ENCODE results near the gene C16orf95.

- TF ChIP-seq POLR2A (IDR thresholded peaks at IDR 0.05), result no peak
- TF ChIP-seq, protein P1, sequence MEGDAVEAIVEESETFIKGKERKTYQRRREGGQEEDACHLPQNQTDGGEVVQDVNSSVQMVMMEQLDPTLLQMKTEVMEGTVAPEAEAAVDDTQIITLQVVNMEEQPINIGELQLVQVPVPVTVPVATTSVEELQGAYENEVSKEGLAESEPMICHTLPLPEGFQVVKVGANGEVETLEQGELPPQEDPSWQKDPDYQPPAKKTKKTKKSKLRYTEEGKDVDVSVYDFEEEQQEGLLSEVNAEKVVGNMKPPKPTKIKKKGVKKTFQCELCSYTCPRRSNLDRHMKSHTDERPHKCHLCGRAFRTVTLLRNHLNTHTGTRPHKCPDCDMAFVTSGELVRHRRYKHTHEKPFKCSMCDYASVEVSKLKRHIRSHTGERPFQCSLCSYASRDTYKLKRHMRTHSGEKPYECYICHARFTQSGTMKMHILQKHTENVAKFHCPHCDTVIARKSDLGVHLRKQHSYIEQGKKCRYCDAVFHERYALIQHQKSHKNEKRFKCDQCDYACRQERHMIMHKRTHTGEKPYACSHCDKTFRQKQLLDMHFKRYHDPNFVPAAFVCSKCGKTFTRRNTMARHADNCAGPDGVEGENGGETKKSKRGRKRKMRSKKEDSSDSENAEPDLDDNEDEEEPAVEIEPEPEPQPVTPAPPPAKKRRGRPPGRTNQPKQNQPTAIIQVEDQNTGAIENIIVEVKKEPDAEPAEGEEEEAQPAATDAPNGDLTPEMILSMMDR (IDR thresholded peaks at IDR 0.05), result no peak
Observed at GRCh38 chr16:87361916-87362619, 44.9 kb upstream of the C16orf95 start.

Data from prostate gland (tissue), 2 donors.